Stomach smooth muscle (tissue), 2 donors: ENCODE measurements around the gene LALBA.

Experiments used
- H3K27ac ChIP-seq: one replicate; pipeline ENCODE4 v1.7.0; 2013; ENCODE audit warnings: mild to moderate bottlenecking, low read length, inconsistent platforms
- H3K27me3 ChIP-seq, 2 donors: one replicate each; pipeline ENCODE4 v1.7.0; 2013; ENCODE audit warnings: low read length in 2 of 2; ENCODE audit not compliant: insufficient read depth in 2 of 2, control insufficient read depth in 1 of 2
- H3K36me3 ChIP-seq, 2 donors: one replicate each; pipeline ENCODE4 v1.7.0; 2013; ENCODE audit warnings: low read length in 2 of 2; ENCODE audit not compliant: control insufficient read depth in 2 of 2, insufficient read depth in 2 of 2
- H3K4me1 ChIP-seq: one replicate; pipeline ENCODE4 v1.7.0; 2013; ENCODE audit warnings: low read length; ENCODE audit not compliant: control insufficient read depth, insufficient read depth
- H3K4me3 ChIP-seq, 2 donors: one replicate each; pipeline ENCODE4 v1.7.0; 2013; ENCODE audit warnings: low read length in 2 of 2
- H3K9ac ChIP-seq, 2 donors: one replicate each; pipeline ENCODE4 v1.7.0; 2013; ENCODE audit warnings: low read length in 2 of 2, mild to moderate bottlenecking in 1 of 2
- H3K9me3 ChIP-seq, 2 donors: one replicate each; pipeline ENCODE4 v1.7.0; 2013; ENCODE audit warnings: low read length in 2 of 2; ENCODE audit not compliant: control insufficient read depth in 2 of 2
- donor health status: healthy.
- donor health status: Pancreatic carcinoma.

LALBA gene

GRCh38 chr12:48569946-48570345, at the start of gene LALBA:
TSS of gene LALBA (minus strand) at chr12:48570046. CDS start at chr12:48570020, 26 bp downstream.
- Histone ChIP-seq H3K4me1 (no peaks in the 10 kb centered on the region), H3K4me3 (no peak within 1 kb of the TSS), H3K27ac (no peak within 1 kb of the TSS), H3K36me3 (no peaks in the 10 kb centered on the region), H3K9ac (no peak within 1 kb of the TSS), H3K9me3 (no peaks in the 10 kb centered on the region), H3K27me3 (no peaks in the 10 kb centered on the region)

- Histone ChIP-seq H3K4me3 (no peak overlapping the region), H3K9me3 (no peaks in the 10 kb centered on the region), H3K27me3 (peaks cover 2 to 6% of the 10 kb centered on the region in 2 donors), H3K27ac (no peak overlapping the region), H3K9ac (no peak overlapping the region), H3K4me1 (no peaks in the 10 kb centered on the region), H3K36me3 (no peaks in the 10 kb centered on the region)
Observed at GRCh38 chr12:48618541-48618940, 48.7 kb upstream of the LALBA start.

GRCh38 chr12:48615681-48616080, 45.8 kb upstream of the LALBA start:
- no peaks in the 10 kb centered on the region for H3K4me1 ChIP-seq
- no peaks in the 10 kb centered on the region for H3K9me3 ChIP-seq
- no peak overlapping the region for H3K9ac ChIP-seq
- no peak overlapping the region for H3K4me3 ChIP-seq
- peaks cover 2 to 6% of the 10 kb centered on the region in 2 donors for H3K27me3 ChIP-seq
- no peak overlapping the region for H3K27ac ChIP-seq
- no peaks in the 10 kb centered on the region for H3K36me3 ChIP-seq

- peaks cover 2 to 6% of the 10 kb centered on the region in 2 donors for H3K27me3 ChIP-seq
- no peaks in the 10 kb centered on the region for H3K4me1 ChIP-seq
- no peaks in the 10 kb centered on the region for H3K9me3 ChIP-seq
Observed at GRCh38 chr12:48613321-48613720, 43.5 kb upstream of the LALBA start.

GRCh38 chr12:48602192-48602989, 32.5 kb upstream of the LALBA start:
- Histone ChIP-seq H3K4me1 (no peaks in the 10 kb centered on the region), H3K9me3 (peaks cover 5 to 9% of the 10 kb centered on the region in 2 donors), H3K9ac (no peak overlapping the region), H3K27ac (no peak overlapping the region), H3K27me3 (peaks cover 0 to 4% of the 10 kb centered on the region in 2 donors), H3K36me3 (no peaks in the 10 kb centered on the region), H3K4me3 (no peak overlapping the region)

More at GRCh38 chr12:48613321-48613720, 43.5 kb upstream of the LALBA start:
- Histone ChIP-seq H3K9ac (no peak overlapping the region), H3K27ac (no peak overlapping the region), H3K36me3 (no peaks in the 10 kb centered on the region), H3K4me3 (no peak overlapping the region)

GRCh38 chr12:48601013-48601756, 31.3 kb upstream of the LALBA start:
- no peaks in the 10 kb centered on the region for H3K36me3 ChIP-seq
- no peak overlapping the region for H3K4me3 ChIP-seq
- H3K27me3 ChIP-seq, result peaks cover 0 to 4% of the 10 kb centered on the region in 2 donors

GRCh38 chr12:48600552-48600951, 30.7 kb upstream of the LALBA start:
- H3K9ac ChIP-seq, result no peak overlapping the region
- H3K4me1 ChIP-seq, result no peaks in the 10 kb centered on the region
- no peak overlapping the region for H3K27ac ChIP-seq
- H3K36me3 ChIP-seq, result no peaks in the 10 kb centered on the region
- no peak overlapping the region for H3K4me3 ChIP-seq
- peaks cover 0 to 4% of the 10 kb centered on the region in 2 donors for H3K27me3 ChIP-seq
- no peaks in the 10 kb centered on the region for H3K9me3 ChIP-seq

More at GRCh38 chr12:48601013-48601756, 31.3 kb upstream of the LALBA start:
- no peak overlapping the region for H3K9ac ChIP-seq
- H3K4me1 ChIP-seq, result no peaks in the 10 kb centered on the region
- H3K27ac ChIP-seq, result no peak overlapping the region
- no peaks in the 10 kb centered on the region for H3K9me3 ChIP-seq

- no peak overlapping the region for H3K4me3 ChIP-seq
- H3K27me3 ChIP-seq, result no peaks in the 10 kb centered on the region
- no peaks in the 10 kb centered on the region for H3K9me3 ChIP-seq
- no peak overlapping the region for H3K9ac ChIP-seq
- H3K27ac ChIP-seq, result no peak overlapping the region
- no peaks in the 10 kb centered on the region for H3K4me1 ChIP-seq
- H3K36me3 ChIP-seq, result no peaks in the 10 kb centered on the region
Observed at GRCh38 chr12:48592591-48593086, 22.8 kb upstream of the LALBA start.

- Histone ChIP-seq H3K9ac (no peak overlapping the region), H3K36me3 (no peaks in the 10 kb centered on the region), H3K4me3 (no peak overlapping the region), H3K27me3 (peaks cover 0 to 6% of the 10 kb centered on the region in 2 donors), H3K9me3 (no peaks in the 10 kb centered on the region), H3K4me1 (no peaks in the 10 kb centered on the region), H3K27ac (no peak overlapping the region)
Observed at GRCh38 chr12:48586361-48586760, 16.5 kb upstream of the LALBA start.

GRCh38 chr12:48583728-48584127, 13.9 kb upstream of the LALBA start:
- H3K9me3 ChIP-seq, result no peaks in the 10 kb centered on the region
- H3K36me3 ChIP-seq, result no peaks in the 10 kb centered on the region
- H3K4me3 ChIP-seq, result no peak overlapping the region
- H3K27ac ChIP-seq, result no peak overlapping the region
- peaks cover 0 to 6% of the 10 kb centered on the region in 2 donors for H3K27me3 ChIP-seq
- no peaks in the 10 kb centered on the region for H3K4me1 ChIP-seq
- no peak overlapping the region for H3K9ac ChIP-seq
